ENCODE measurements around the gene PGA5.
"Not testable (repeated sequence)": the region's sequence is repeated elsewhere in the genome, so short reads cannot be mapped to it uniquely, and the experiment has no call there.

The PGA5 gene

GRCh38 chr11:61226457-61227137 is 14.4 kb upstream of the PGA5 start:
- DNase-seq = not testable (repeated sequence)

GRCh38 chr11:61229458-61229857 is 11.5 kb upstream of the PGA5 start:
- DNase-seq = not testable (repeated sequence)

GRCh38 chr11:61231033-61231432 is 9.9 kb upstream of the PGA5 start:
- DNase-seq = not testable (repeated sequence)

- not testable (repeated sequence) for DNase-seq
Observed at GRCh38 chr11:61231585-61231984, 9.4 kb upstream of the PGA5 start.

GRCh38 chr11:61232548-61233145 is 8.3 kb upstream of the PGA5 start:
- not testable (repeated sequence) for DNase-seq

- DNase-seq = not testable (repeated sequence)
Observed at GRCh38 chr11:61237130-61237529, 3.8 kb upstream of the PGA5 start.

- DNase-seq = not testable (repeated sequence)
Observed at GRCh38 chr11:61240288-61240687, 687 bp upstream of the PGA5 start.

- DNase-seq = not testable (repeated sequence)
Observed at GRCh38 chr11:61241526-61241925, 551 bp downstream of the PGA5 start.

- not testable (repeated sequence) for DNase-seq
Observed at GRCh38 chr11:61245284-61245964, 4.4 kb downstream of the PGA5 start.

GRCh38 chr11:61248071-61248470 is 7.1 kb downstream of the PGA5 start:
- not testable (repeated sequence) for DNase-seq

- DNase-seq = not testable (repeated sequence)
Observed at GRCh38 chr11:61249201-61249600, 8.2 kb downstream of the PGA5 start.

GRCh38 chr11:61250796-61251765 is 10.1 kb downstream of the PGA5 start:
- not testable (repeated sequence) for DNase-seq

GRCh38 chr11:61252332-61252731 is 11.4 kb downstream of the PGA5 start:
- DNase-seq = not testable (repeated sequence)

- DNase-seq = peak; percentile 72 to 81
Observed at GRCh38 chr11:61254403-61255025, 13.5 kb downstream of the PGA5 start.

GRCh38 chr11:61256710-61257482 is 15.9 kb downstream of the PGA5 start:
- peak; percentile 77 to 89 for DNase-seq

GRCh38 chr11:61258546-61258945 is 17.6 kb downstream of the PGA5 start:
- DNase-seq = no peak

- no peak for DNase-seq
Observed at GRCh38 chr11:61259363-61259762, 18.4 kb downstream of the PGA5 start.

- DNase-seq = no peak
Observed at GRCh38 chr11:61264371-61264770, 23.4 kb downstream of the PGA5 start.

- DNase-seq = no peak
Observed at GRCh38 chr11:61264795-61265194, 23.8 kb downstream of the PGA5 start.

- no peak for DNase-seq
Observed at GRCh38 chr11:61265357-61265756, 24.4 kb downstream of the PGA5 start.

- DNase-seq = no peak
Observed at GRCh38 chr11:61266602-61267001, 25.6 kb downstream of the PGA5 start.

All from inflammatory macrophage (primary cell).